ENCODE measurements around the gene MYLK4.
A peak's percentile ranks its signal among the peaks of the same experiment; 100 is the strongest.

Gene MYLK4

GRCh38 chr6:2760882-2761842, 10.4 kb upstream of the MYLK4 start:
- DNase-seq (ENCODE audit: extremely low spot score, insufficient read length, low read depth): no peak
- peak; percentile 36 for FAIRE-seq

DNA sequence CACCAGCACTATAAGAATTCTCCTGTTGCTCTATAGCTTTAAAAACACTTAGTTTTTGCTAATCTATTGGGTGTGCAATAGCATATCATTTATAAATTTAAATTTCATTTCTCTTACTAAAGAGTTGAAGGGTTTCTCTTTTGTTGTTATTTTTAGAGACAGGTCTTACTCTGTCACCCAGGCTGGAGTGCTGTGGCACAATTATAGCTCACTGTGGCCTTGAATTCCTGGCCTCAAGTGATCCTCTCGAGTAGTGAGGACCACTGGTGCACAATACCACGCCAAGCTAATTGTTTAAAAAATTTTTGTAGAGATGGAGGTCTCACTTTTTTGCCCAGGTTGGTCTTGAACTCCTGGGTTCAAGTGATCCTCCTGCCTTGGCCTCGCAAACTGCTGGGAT, 8.3 kb upstream of the MYLK4 start:
- DNase-seq (ENCODE audit: extremely low spot score, insufficient read length, low read depth) (no peak), FAIRE-seq (no peak)

- DNase-seq (ENCODE audit: extremely low spot score, insufficient read length, low read depth) (no peak), FAIRE-seq (no peak)
These were observed 6.0 kb upstream of the MYLK4 start for GRCh38 chr6:2756687-2757224.

- no peak for DNase-seq (ENCODE audit: extremely low spot score, insufficient read length, low read depth)
- FAIRE-seq: no peak
These were observed 5.5 kb upstream of the MYLK4 start for GRCh38 chr6:2756241-2756640.

DNA sequence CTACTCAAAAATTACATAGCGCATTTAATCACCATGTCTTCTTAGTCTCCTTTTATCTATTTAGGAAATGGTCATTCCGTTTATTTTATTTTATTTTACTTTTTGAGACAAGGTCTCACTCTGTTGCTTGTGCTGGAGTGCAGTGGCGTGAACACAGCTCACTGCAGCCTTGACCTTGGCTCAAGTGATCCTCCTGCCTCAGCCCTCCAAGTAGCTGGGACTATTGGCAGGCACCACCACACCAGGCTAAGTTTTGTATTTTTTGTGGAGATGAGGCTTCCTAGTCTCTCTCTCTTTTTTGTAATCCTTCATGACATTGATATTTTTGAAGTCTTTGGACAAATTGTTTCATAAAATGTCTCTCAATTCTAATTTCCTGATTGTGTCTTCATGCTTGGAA, 4.7 kb upstream of the MYLK4 start:
- FAIRE-seq: no peak
- no peak for DNase-seq (ENCODE audit: extremely low spot score, insufficient read length, low read depth)

- FAIRE-seq: no peak
These were observed 4.2 kb upstream of the MYLK4 start for GRCh38 chr6:2754911-2755310.

GRCh38 chr6:2754393-2754792, 3.7 kb upstream of the MYLK4 start:
- FAIRE-seq (no peak), DNase-seq (ENCODE audit: extremely low spot score, insufficient read length, low read depth) (no peak)

More at GRCh38 chr6:2754911-2755310, 4.2 kb upstream of the MYLK4 start:
- DNase-seq (ENCODE audit: extremely low spot score, insufficient read length, low read depth): no peak

- FAIRE-seq (no peak), DNase-seq (ENCODE audit: extremely low spot score, insufficient read length, low read depth) (no peak)
These were observed 3.0 kb upstream of the MYLK4 start for GRCh38 chr6:2753743-2754142.

DNA sequence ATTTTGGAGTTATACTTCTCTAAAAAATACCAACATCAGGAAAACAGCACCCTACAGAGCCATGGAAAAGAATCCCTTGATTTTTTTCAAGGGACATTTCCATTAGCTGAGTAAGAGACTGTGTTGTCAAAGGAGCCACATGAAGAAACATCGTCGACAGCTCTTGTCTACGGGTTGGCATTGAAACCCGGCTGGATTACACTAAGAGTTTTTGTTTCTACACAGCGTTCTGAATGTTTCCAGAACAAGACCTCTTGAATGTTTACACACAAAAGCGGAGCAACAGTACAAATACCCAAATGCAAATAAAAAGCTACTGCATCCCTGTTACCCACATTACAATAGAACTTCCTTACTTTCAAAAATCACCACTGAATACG, 2.4 kb upstream of the MYLK4 start:
- FAIRE-seq (no peak), DNase-seq (ENCODE audit: extremely low spot score, insufficient read length, low read depth) (no peak)

- FAIRE-seq: no peak
These were observed 1.9 kb upstream of the MYLK4 start for GRCh38 chr6:2752477-2753109.

DNA sequence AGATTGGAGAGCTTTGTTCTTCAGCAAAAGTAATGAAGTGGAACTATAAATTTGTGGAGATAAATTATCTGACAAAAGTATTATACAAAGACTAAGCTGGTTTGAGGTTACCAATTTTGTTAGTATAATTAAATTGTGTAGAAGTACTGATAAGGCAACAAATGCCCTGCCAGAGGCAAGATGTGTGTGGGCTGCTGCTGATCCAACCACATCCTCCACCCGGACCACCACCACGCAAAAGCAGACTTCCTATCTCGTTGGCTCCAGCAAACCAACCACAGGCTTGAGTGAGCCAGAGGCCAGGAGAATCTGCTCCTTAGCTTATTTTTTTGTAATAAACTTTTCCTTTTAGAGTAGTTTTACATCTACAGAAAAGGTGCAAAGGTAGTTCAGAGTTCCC, 1.1 kb upstream of the MYLK4 start:
- no peak for FAIRE-seq

More at GRCh38 chr6:2752477-2753109, 1.9 kb upstream of the MYLK4 start:
- DNase-seq (ENCODE audit: extremely low spot score, insufficient read length, low read depth): no peak

GRCh38 chr6:2749969-2750600, 637 bp downstream of the MYLK4 start:
- peak; percentile 82 for FAIRE-seq
- no peak for DNase-seq (ENCODE audit: extremely low spot score, insufficient read length, low read depth)

More for the DNA sequence above, 1.1 kb upstream of the MYLK4 start:
- DNase-seq (ENCODE audit: extremely low spot score, insufficient read length, low read depth): no peak

- DNase-seq (ENCODE audit: extremely low spot score, insufficient read length, low read depth): no peak
- FAIRE-seq: no peak
These were observed 2.5 kb downstream of the MYLK4 start for GRCh38 chr6:2748183-2748582.

GRCh38 chr6:2746557-2747061, 4.1 kb downstream of the MYLK4 start:
- FAIRE-seq (no peak), DNase-seq (ENCODE audit: extremely low spot score, insufficient read length, low read depth) (no peak)

DNA sequence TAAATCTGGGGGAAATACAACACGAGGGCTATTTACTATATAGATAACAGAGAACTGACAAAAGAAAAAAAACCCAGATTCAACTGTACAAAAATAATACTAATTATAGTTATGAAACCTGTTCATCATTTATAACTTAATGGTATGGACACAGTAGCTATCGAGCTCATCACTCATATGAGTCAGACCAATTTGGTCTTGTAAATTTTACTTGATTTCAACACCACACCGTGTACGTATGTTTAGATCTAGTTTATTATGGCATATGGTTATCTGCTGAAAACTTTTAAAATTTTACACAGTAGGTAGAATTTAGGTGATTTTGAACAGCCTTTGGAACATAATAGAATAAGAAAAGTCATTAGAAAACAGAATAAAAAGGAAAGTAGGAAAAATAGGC, 5.5 kb downstream of the MYLK4 start:
- no peak for DNase-seq (ENCODE audit: extremely low spot score, insufficient read length, low read depth)
- FAIRE-seq: no peak

DNA sequence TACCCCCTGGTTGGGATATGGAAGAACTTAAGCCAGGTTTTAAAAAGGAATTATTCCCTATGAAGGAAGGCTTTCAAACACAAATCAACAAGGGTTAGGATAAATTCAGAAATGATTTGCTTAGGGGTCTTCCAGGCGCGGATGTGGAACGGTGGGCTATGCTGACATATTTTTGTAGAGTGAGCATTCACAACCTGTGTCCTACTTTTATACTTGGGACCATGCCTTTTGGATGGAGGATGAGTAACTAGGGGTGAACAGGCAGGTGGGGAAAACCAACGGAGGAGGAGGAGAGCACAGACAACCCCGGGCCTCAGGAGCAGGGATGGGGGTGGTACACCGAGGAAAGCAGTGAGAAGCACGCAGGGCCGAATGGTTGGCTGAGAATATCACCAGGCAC, 5.9 kb downstream of the MYLK4 start:
- FAIRE-seq: no peak
- no peak for DNase-seq (ENCODE audit: extremely low spot score, insufficient read length, low read depth)

DNA sequence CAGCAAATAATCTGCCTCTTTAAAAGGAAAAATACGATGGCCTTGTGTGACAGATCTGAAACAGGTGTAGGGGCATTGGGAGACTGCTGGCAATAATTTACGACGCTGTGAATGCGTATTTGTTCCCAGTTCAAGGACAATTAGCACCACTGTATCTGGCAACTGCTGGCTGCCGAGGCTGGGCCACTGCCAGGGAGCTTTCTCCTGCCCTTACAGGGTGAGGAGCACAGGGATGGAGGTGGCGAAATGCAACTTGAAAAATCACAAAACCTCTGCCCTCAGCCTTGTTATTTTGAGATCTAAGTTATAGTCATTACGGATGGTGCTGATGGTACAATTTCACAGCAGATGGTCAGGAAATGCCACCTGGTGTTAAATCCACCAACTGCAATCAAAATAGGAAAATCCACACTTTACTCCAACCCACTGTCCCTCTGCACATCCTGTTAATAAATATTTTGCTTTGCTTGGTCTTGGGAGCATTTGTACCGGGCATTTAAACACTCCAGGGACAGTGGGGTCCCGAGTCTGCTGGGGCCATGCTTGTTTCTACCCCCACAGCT, 6.4 kb downstream of the MYLK4 start:
- FAIRE-seq (no peak), DNase-seq (ENCODE audit: extremely low spot score, insufficient read length, low read depth) (no peak)

DNA sequence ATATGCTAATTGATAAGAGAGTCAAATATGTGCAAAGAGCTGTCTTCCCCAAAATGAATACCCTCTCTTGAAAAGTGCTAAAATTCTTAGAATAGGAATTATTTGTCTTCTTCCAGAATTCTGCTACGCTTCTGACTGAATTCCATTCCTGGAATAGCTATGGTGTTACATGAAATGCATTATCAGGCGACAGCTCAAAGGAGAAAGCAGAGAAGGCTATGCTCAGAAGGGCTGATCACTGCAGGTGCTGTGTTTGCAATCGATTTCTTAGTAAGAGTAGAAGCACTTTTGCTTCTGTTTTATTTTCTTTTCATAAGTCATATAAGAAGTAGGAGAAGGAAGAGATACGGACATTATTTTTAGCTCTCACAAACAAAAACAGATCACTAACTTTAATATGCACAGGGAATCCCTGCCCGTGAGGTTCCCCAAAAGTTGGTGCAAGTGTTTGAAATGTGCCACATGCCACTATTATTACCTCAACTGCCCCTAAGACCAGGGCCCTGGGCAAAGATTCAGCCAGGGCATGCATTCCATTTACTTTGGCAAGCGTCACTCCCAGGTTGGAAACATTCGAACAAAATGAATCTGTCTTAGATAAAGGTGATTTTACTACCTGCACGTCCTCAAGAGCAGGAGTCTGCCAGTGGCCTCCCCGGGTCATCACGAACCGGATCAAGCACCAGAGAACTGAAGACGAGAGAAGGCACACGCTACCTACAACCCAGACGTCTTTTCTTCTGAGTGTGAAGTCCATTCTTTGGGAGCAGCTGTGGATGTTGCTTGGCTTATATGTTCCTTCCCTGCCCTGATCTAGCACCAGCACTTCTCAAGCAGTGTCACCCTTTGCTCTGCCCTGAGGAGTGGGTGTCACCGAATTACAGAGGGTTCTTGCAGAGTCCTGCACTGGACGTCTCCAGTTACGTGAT, 7.2 kb downstream of the MYLK4 start:
- no peak for FAIRE-seq
- no peak for DNase-seq (ENCODE audit: extremely low spot score, insufficient read length, low read depth)

- DNase-seq (ENCODE audit: extremely low spot score, insufficient read length, low read depth) (no peak), FAIRE-seq (no peak)
These were observed 9.0 kb downstream of the MYLK4 start for GRCh38 chr6:2741756-2742155.

Data from GM18507 (cell line).